ENCODE data around the gene TWIST1.

DNA sequence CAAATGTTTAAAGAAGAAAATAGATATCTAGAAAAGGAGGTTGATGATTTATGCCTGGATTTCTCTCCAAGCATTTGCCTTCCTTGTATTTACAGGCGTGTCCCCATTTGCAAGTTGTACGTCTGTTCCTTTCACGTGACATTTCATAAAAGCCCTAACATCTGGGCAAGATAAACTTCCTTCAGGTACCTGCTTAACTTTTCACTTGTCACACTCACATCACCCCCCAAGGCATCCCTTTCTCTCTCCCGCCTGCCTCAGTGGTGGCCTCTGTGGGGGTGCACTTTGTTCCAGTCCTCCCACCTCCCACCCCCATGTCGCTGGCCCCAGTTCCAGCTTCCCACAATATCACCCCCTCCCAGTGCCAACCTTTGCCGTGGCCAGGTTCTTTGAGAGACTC lies 6.7 kb downstream of the TWIST1 start:
- TF ChIP-seq EZH2phosphoT487 (IDR thresholded peaks at IDR 0.05; ENCODE audit: borderline replicate concordance, low read depth), result no peak
- TF ChIP-seq, protein P1, sequence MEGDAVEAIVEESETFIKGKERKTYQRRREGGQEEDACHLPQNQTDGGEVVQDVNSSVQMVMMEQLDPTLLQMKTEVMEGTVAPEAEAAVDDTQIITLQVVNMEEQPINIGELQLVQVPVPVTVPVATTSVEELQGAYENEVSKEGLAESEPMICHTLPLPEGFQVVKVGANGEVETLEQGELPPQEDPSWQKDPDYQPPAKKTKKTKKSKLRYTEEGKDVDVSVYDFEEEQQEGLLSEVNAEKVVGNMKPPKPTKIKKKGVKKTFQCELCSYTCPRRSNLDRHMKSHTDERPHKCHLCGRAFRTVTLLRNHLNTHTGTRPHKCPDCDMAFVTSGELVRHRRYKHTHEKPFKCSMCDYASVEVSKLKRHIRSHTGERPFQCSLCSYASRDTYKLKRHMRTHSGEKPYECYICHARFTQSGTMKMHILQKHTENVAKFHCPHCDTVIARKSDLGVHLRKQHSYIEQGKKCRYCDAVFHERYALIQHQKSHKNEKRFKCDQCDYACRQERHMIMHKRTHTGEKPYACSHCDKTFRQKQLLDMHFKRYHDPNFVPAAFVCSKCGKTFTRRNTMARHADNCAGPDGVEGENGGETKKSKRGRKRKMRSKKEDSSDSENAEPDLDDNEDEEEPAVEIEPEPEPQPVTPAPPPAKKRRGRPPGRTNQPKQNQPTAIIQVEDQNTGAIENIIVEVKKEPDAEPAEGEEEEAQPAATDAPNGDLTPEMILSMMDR (IDR thresholded peaks at IDR 0.05), result no peak
- TF ChIP-seq JUND (IDR thresholded peaks at IDR 0.05), result no peak
- no peak for TF ChIP-seq GATA2 (CRISPR knock-in tag; IDR thresholded peaks at IDR 0.05)
- TF ChIP-seq CHD2 (IDR thresholded peaks at IDR 0.05; ENCODE audit: low read length, partially characterized antibody), result no peak
- TF ChIP-seq EP300 (IDR thresholded peaks at IDR 0.05; ENCODE audit: borderline replicate concordance in 1 of 2, low read depth in 1 of 2, low read length in 1 of 2), result no peak
- no peak for TF ChIP-seq YY1 (IDR thresholded peaks at IDR 0.05; ENCODE audit: low read depth)

All from SK-N-SH (cell line).